Gastrocnemius medialis (tissue), 4 donors: Measurements from ENCODE around the gene CCM2. TPM values are rescaled to one million over a fixed set of nuclear protein-coding genes. Genes with fewer than 3 reads are reported as not detected.
"Not testable (repeated sequence)": the region's sequence is repeated elsewhere in the genome, so short reads cannot be mapped to it uniquely, and the experiment has no call there.

Experiments used
- ATAC-seq, 2 donors: fragments of 150-250 bp; one replicate each; pipeline ENCODE4 v1.9.1; 2016
- DNase-seq, 2 donors: peaks; one replicate each; pipeline ENCODE4 v3.0.0-alpha.2; 2019
- H3K27ac ChIP-seq, 4 donors: fragments of 200-600 bp; sonication (generic); 1 replicate in 1 of 4; 2 replicates in 3 of 4; pipeline ENCODE4 v1.5.1; 2016 to 2018; ENCODE audit warnings: mild to moderate bottlenecking in 2 of 4, moderate library complexity in 1 of 4
- H3K27me3 ChIP-seq, 3 donors: fragments of 200-600 bp; sonication (generic) in 2 of 3; 1 replicate in 1 of 3; 2 replicates in 2 of 3; pipeline versions ENCODE4 v1.5.1 to v1.6.0; 2016 to 2019; ENCODE audit warnings: mild to moderate bottlenecking in 1 of 3, moderate library complexity in 1 of 3
- H3K36me3 ChIP-seq, 2 donors: fragments of 200-600 bp; sonication (generic) in 1 of 2; one replicate each; pipeline ENCODE4 v1.5.1; 2017 to 2018
- H3K4me1 ChIP-seq, 2 donors: fragments of 200-600 bp; sonication (generic) in 1 of 2; one replicate each; pipeline ENCODE4 v1.5.1; 2016 to 2017; ENCODE audit warnings: mild to moderate bottlenecking in 2 of 2
- H3K4me3 ChIP-seq, 4 donors: fragments of 200-600 bp; sonication (generic) in 3 of 4; 1 replicate in 1 of 4; 2 replicates in 3 of 4; pipeline ENCODE4 v1.5.1; 2016 to 2019; ENCODE audit warnings: mild to moderate bottlenecking in 2 of 4
- H3K9me3 ChIP-seq, 3 donors: fragments of 200-600 bp; sonication (generic) in 2 of 3; 1 replicate in 1 of 3; 2 replicates in 2 of 3; pipeline ENCODE4 v1.5.1; 2016 to 2019
- CTCF ChIP-seq, 5 experiments: fragments of 450-650 bp in 3 of 5; fragments of 200-600 bp in 2 of 5; sonication (generic) in 2 of 5; IDR thresholded peaks in 4 of 5; conservative IDR thresholded peaks in 1 of 5; 1 replicate in 4 of 5; 2 replicates in 1 of 5; pipeline ENCODE4 v1.5.1; 2016 to 2019; ENCODE audit warnings: antibody characterized with exemption in 5 of 5, mild to moderate bottlenecking in 3 of 5, moderate library complexity in 3 of 5
- POLR2A ChIP-seq, 2 donors: fragments of 450-650 bp; IDR thresholded peaks; one replicate each; pipeline ENCODE4 v1.6.1; 2017; ENCODE audit warnings: antibody characterized with exemption in 2 of 2, mild to moderate bottlenecking in 2 of 2, moderate library complexity in 2 of 2
- in situ Hi-C, 4 donors: fragments of 200-750 bp; cut with MboI; loops; one replicate each; pipeline versions ENCODE4 v1.15.0 to v1.8.0; 2017; ENCODE audit warnings: low sequenced_read_pairs in 4 of 4
- intact Hi-C: fragments of 100-400 bp; cut with DNase I; formaldehyde crosslinking; loops from one replicate; pipeline ENCODE4 v1.15.1; 2023; ENCODE audit warnings: low total_unique reads
- total RNA-seq, 4 donors: library from RNA; depleted of rRNA; stranded (reverse); fragments of >200 nt; gene quantifications; one replicate each; pipeline versions ENCODE4 v1.1.0 to v1.2.3, GENCODE V29; 2016

CCM2 gene
- total RNA-seq, 4 donors from 2014 or later = 37.7 to 61.8 (median 47.4) TPM

- Histone ChIP-seq H3K4me3 (no peak overlapping the region), H3K36me3 (peaks cover 0 to 2% of the 10 kb centered on the region in 2 donors), H3K9me3 (no peaks in the 10 kb centered on the region), H3K27ac (peak overlapping the region in 2 of 4 donors; percentile 51 to 55), H3K4me1 (peaks cover 12% of the 10 kb centered on the region in 2 donors), H3K27me3 (no peaks in the 10 kb centered on the region)
- ATAC-seq (peak in 1 of 2 donors; percentile 28), DNase-seq (no peak)
- in situ Hi-C loops = no loop called here
- intact Hi-C loops = no loop called here
- TF ChIP-seq CTCF (IDR thresholded peaks at IDR 0.05 in 4 of 5, conservative IDR thresholded peaks at IDR 0.05 in 1 of 5) (no peak), POLR2A (IDR thresholded peaks at IDR 0.05) (no peak)
These were observed 33.4 kb downstream of the CCM2 start for GRCh38 chr7:45033261-45033930.

GRCh38 chr7:45033931-45034290 is 33.9 kb downstream of the CCM2 start:
- Histone ChIP-seq H3K9me3 (no peaks in the 10 kb centered on the region), H3K36me3 (peaks cover 0 to 7% of the 10 kb centered on the region in 2 donors), H3K27ac (peak overlapping the region in 2 of 4 donors; percentile 51 to 55), H3K27me3 (no peaks in the 10 kb centered on the region), H3K4me1 (peaks cover 12% of the 10 kb centered on the region in 2 donors), H3K4me3 (no peak overlapping the region)
- ATAC-seq = peak; percentile 63 to 79
- intact Hi-C loops (no loop called here), in situ Hi-C loops (no loop called here)
- DNase-seq = peak in 1 of 2 donors; percentile 48
- no peak for TF ChIP-seq POLR2A (IDR thresholded peaks at IDR 0.05)
- no peak for TF ChIP-seq CTCF (IDR thresholded peaks at IDR 0.05 in 4 of 5, conservative IDR thresholded peaks at IDR 0.05 in 1 of 5)

GRCh38 chr7:45034710-45035109 is 34.7 kb downstream of the CCM2 start:
- H3K4me3 ChIP-seq, DNase-seq, H3K27ac ChIP-seq, in situ Hi-C loops, intact Hi-C loops, H3K27me3 ChIP-seq, ATAC-seq, H3K9me3 ChIP-seq: not testable (repeated sequence)
- H3K36me3 ChIP-seq = peaks cover 0 to 14% of the 10 kb centered on the region in 2 donors
- peaks cover 12% of the 10 kb centered on the region in 2 donors for H3K4me1 ChIP-seq

GRCh38 chr7:45035371-45035770 is 35.4 kb downstream of the CCM2 start:
- Histone ChIP-seq H3K27ac (no peak overlapping the region), H3K27me3 (no peaks in the 10 kb centered on the region), H3K4me1 (peaks cover 12% of the 10 kb centered on the region in 2 donors), H3K4me3 (no peak overlapping the region), H3K9me3 (no peaks in the 10 kb centered on the region), H3K36me3 (peaks cover 0 to 19% of the 10 kb centered on the region in 2 donors)
- ATAC-seq = no peak
- intact Hi-C loops = no loop called here
- DNase-seq = no peak
- TF ChIP-seq CTCF (IDR thresholded peaks at IDR 0.05 in 4 of 5, conservative IDR thresholded peaks at IDR 0.05 in 1 of 5) (no peak), POLR2A (IDR thresholded peaks at IDR 0.05) (no peak)
- in situ Hi-C loops = no loop called here

- no peak for ATAC-seq
- H3K27me3 ChIP-seq = no peaks in the 10 kb centered on the region
- H3K27ac ChIP-seq = no peak overlapping the region
- peaks cover 0 to 22% of the 10 kb centered on the region in 2 donors for H3K36me3 ChIP-seq
- no peaks in the 10 kb centered on the region for H3K9me3 ChIP-seq
- DNase-seq = no peak
- in situ Hi-C loops = no loop called here
- TF ChIP-seq POLR2A (IDR thresholded peaks at IDR 0.05) (no peak), CTCF (IDR thresholded peaks at IDR 0.05 in 4 of 5, conservative IDR thresholded peaks at IDR 0.05 in 1 of 5) (no peak)
- intact Hi-C loops = no loop called here
- peaks cover 12% of the 10 kb centered on the region in 2 donors for H3K4me1 ChIP-seq
- no peak overlapping the region for H3K4me3 ChIP-seq
These were observed 35.9 kb downstream of the CCM2 start for GRCh38 chr7:45035893-45036292.
